K562 (cell line): ENCODE results near the gene BMF. TPM values are rescaled to one million over a fixed set of nuclear protein-coding genes. Genes with fewer than 3 reads are reported as not detected.

Experiments used
- CBFA2T3 ChIP-seq: fragments of 450-650 bp; IDR thresholded peaks from 2 replicates; pipeline ENCODE4 v1.6.1; 2017
- CREB5 ChIP-seq: fragments of 250-450 bp; sonication (Bioruptor Pico); IDR thresholded peaks from 2 replicates; pipeline ENCODE4 v1.5.0; 2020; ENCODE audit warnings: mild to moderate bottlenecking
- GTF3C2 ChIP-seq: IDR thresholded peaks from 3 replicates; pipeline ENCODE4 v1.6.1; 2011; ENCODE audit warnings: borderline replicate concordance, mild to moderate bottlenecking, moderate library complexity; ENCODE audit not compliant: insufficient read length; ENCODE audit errors: extremely low read depth
- NR0B1 ChIP-seq: fragments of 450-650 bp; IDR thresholded peaks from one replicate; pipeline ENCODE4 v1.6.1; 2018; ENCODE audit warnings: mild to moderate bottlenecking, moderate library complexity; ENCODE audit not compliant: partially characterized antibody
- PPARD ChIP-seq: fragments of 250-450 bp; sonication (Bioruptor Pico); IDR thresholded peaks from 2 replicates; pipeline ENCODE4 v1.8.0; 2022; ENCODE audit warnings: inconsistent platforms, mild to moderate bottlenecking, moderate library complexity
- TRIM24 ChIP-seq, 2 experiments: fragments of 450-650 bp; IDR thresholded peaks; 2 replicates each; pipeline ENCODE4 v1.6.1; 2016
- ZBTB2 ChIP-seq: fragments of 450-650 bp; IDR thresholded peaks from 2 replicates; pipeline ENCODE4 v1.6.1; 2016; ENCODE audit warnings: antibody characterized with exemption
- polyA plus RNA-seq, 8 experiments: library from polyadenylated mRNA; depleted of rRNA in 4 of 8; stranded (reverse) in 5 of 8; unstranded in 3 of 8; fragments of >200 nt; fragmentation: Nextera tagmentation in 2 of 8; fragmentation: Illumina TruSeq in 1 of 8; extraction: Ambion mirVana in 2 of 8; extraction: Trizol in 1 of 8; gene quantifications; 2 replicates each; pipeline versions ENCODE4 v1.2.1 to v1.2.3, GENCODE V29; 2011 to 2014; ENCODE audit warnings: inconsistent platforms in 1 of 8, missing spikeins in 1 of 8
- total RNA-seq, 7 experiments: library from RNA; depleted of rRNA in 6 of 7; stranded (reverse); fragments of >200 nt in 6 of 7; fragmentation: Illumina TruSeq in 2 of 7; extraction: Trizol in 2 of 7; gene quantifications; 2 replicates each; pipeline versions ENCODE4 v1.2.1 to v1.2.3, GENCODE V29; 2011 to 2021; ENCODE audit warnings: low replicate concordance in 1 of 7

BMF gene
- total and polyA plus RNA-seq, 9 of the 15 experiments (the other 6 are each of a cell fraction or from before 2014, with no cell fraction given) = 0.25 to 0.91 (median 0.59) TPM; not detected in 2

- TF ChIP-seq NR0B1 = no peak
- no peak for TF ChIP-seq CREB5 (CRISPR knock-in tag)
- no peak for TF ChIP-seq GTF3C2
- TF ChIP-seq PPARD (CRISPR knock-in tag) = no peak
- TF ChIP-seq TRIM24 (IDR thresholded peaks at IDR 0.05) = peak in 1 of 2 experiments; percentile 59; a peak in 2 of 4 replicates
- 0 out of 2 replicates have a peak, but pooled peaks have one; percentile 39 for TF ChIP-seq ZBTB2
- TF ChIP-seq CBFA2T3 = no peak
Measured at GRCh38 chr15:40075298-40076044, 33.2 kb downstream of the BMF start (continued).
